ENCODE data around the gene HEMK1. TPM values are rescaled to one million over a fixed set of nuclear protein-coding genes. Genes with fewer than 3 reads are reported as not detected.

Gene HEMK1
- total RNA-seq, 6 donors from 2014 or later, result 5.0 to 25.3 (median 9.6) TPM

- DNase-seq (no peak), ATAC-seq (ENCODE audit: low FRiP score in 2 of 2) (peak in 1 of 2 donors; percentile 9)
- Histone ChIP-seq H3K36me3 (no peaks in the 10 kb centered on the region), H3K9me3 (no peaks in the 10 kb centered on the region), H3K27me3 (no peaks in the 10 kb centered on the region), H3K4me3 (no peak overlapping the region), H3K27ac (peak overlapping the region; percentile 87 to 91 (median 89)), H3K4me1 (peaks cover 27 to 58% (median 40%) of the 10 kb centered on the region in 4 donors)
- no peak for TF ChIP-seq POLR2A (IDR thresholded peaks at IDR 0.05)
- TF ChIP-seq EP300 (IDR thresholded peaks at IDR 0.05), result no peak
- TF ChIP-seq CTCF (IDR thresholded peaks at IDR 0.05), result no peak
- no peak for TF ChIP-seq POLR2AphosphoS5 (IDR thresholded peaks at IDR 0.05)
- WGBS, 2 donors, result 65% methylated on average over 6 of the region's 9 CpGs; no CpG with 5 or more reads in 1 of the 2 donors
Measured at GRCh38 chr3:50591196-50591741, 21.9 kb downstream of the HEMK1 start.

- 14 to 20% methylated on average over 2 to 5 of the region's 5 CpGs for WGBS, 2 donors
- no peaks in the 10 kb centered on the region for H3K27me3 ChIP-seq
- H3K27ac ChIP-seq, result peak overlapping the region; percentile 48 to 91 (median 88)
- no peaks in the 10 kb centered on the region for H3K9me3 ChIP-seq
- H3K4me1 ChIP-seq, result peaks cover 27 to 56% (median 40%) of the 10 kb centered on the region in 4 donors
- DNase-seq, result peak in 1 of 2 donors; percentile 80
- no peak overlapping the region for H3K4me3 ChIP-seq
- no peaks in the 10 kb centered on the region for H3K36me3 ChIP-seq
- peak; percentile 34 to 59 for ATAC-seq (ENCODE audit: low FRiP score in 2 of 2)
- no peak for TF ChIP-seq CTCF (IDR thresholded peaks at IDR 0.05)
- peak in 1 of 4 donors; percentile 43 for TF ChIP-seq POLR2A (IDR thresholded peaks at IDR 0.05)
- TF ChIP-seq POLR2AphosphoS5 (IDR thresholded peaks at IDR 0.05), result no peak
- no peak for TF ChIP-seq EP300 (IDR thresholded peaks at IDR 0.05)
Measured at GRCh38 chr3:50592568-50592967, 23.2 kb downstream of the HEMK1 start.

- Histone ChIP-seq H3K9me3 (no peaks in the 10 kb centered on the region), H3K4me1 (peaks cover 29 to 45% (median 41%) of the 10 kb centered on the region in 4 donors), H3K27me3 (no peaks in the 10 kb centered on the region), H3K4me3 (no peak overlapping the region), H3K36me3 (no peaks in the 10 kb centered on the region), H3K27ac (no peak overlapping the region)
- DNase-seq, result no peak
- WGBS, 2 donors, result 32 to 37% methylated on average over 2 of the region's 2 CpGs
- ATAC-seq (ENCODE audit: low FRiP score in 2 of 2), result no peak
- no peak for TF ChIP-seq CTCF (IDR thresholded peaks at IDR 0.05)
- TF ChIP-seq EP300 (IDR thresholded peaks at IDR 0.05), result no peak
- no peak for TF ChIP-seq POLR2AphosphoS5 (IDR thresholded peaks at IDR 0.05)
- TF ChIP-seq POLR2A (IDR thresholded peaks at IDR 0.05), result no peak
Measured at GRCh38 chr3:50594253-50594785, 25.0 kb downstream of the HEMK1 start.

- Histone ChIP-seq H3K27ac (peak overlapping the region; percentile 94 to 96 (median 95)), H3K4me3 (no peak overlapping the region), H3K36me3 (peaks cover 0 to 4% (median under 1%) of the 10 kb centered on the region in 4 donors), H3K4me1 (peaks cover 47 to 58% (median 51%) of the 10 kb centered on the region in 4 donors), H3K27me3 (no peaks in the 10 kb centered on the region), H3K9me3 (no peaks in the 10 kb centered on the region)
- 82% methylated on average over 4 to 6 of the region's 6 CpGs for whole genome bisulfite sequencing, 2 donors
- DNase-seq (no peak), ATAC-seq (ENCODE audit: low FRiP score in 2 of 2) (no peak)
- TF ChIP-seq POLR2A (IDR thresholded peaks at IDR 0.05), result no peak
- no peak for TF ChIP-seq CTCF (IDR thresholded peaks at IDR 0.05)
- no peak for TF ChIP-seq EP300 (IDR thresholded peaks at IDR 0.05)
- no peak for TF ChIP-seq POLR2AphosphoS5 (IDR thresholded peaks at IDR 0.05)
Measured at GRCh38 chr3:50599115-50599715, 29.9 kb downstream of the HEMK1 start.

Measured in upper lobe of left lung (tissue), 6 donors.